HG02938 (cell line): Measurements from ENCODE around the gene SYNE2.
"Not testable (repeated sequence)": the region's sequence is repeated elsewhere in the genome, so short reads cannot be mapped to it uniquely, and the experiment has no call there.

Source experiments
- ATAC-seq: cut with Tn5 transposase; IDR thresholded peaks from one replicate; pipeline ENCODE4 v1.9.1; 2021; ENCODE audit warnings: mild to moderate bottlenecking, moderate library complexity; ENCODE audit not compliant: unreplicated experiment

Gene SYNE2

GRCh38 chr14:64118403-64118742 lies 265.6 kb downstream of the SYNE2 start:
- ATAC-seq: not testable (repeated sequence)

GRCh38 chr14:64118892-64119291 lies 266.1 kb downstream of the SYNE2 start:
- ATAC-seq: no peak

DNA sequence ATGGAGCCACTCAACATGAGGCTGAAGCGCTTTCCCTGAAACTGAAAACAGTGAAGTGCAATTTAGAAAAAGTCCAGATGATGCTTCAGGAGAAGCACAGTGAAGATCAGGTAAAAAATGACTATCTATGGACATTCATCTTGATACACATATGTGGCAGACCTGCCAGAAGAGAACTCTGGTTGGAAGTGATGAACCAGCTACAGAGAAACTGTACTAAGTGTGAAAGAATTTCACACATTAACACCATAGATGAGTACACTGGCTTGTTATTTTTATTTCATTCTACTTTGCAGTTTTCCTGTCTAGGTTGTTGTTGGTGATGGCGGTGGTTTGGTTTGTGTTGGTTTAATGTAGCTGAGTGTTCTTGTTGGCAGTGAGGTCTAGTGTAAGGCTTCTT lies 266.7 kb downstream of the SYNE2 start:
- no peak for ATAC-seq

- no peak for ATAC-seq
Observed at GRCh38 chr14:64119980-64120379, 267.2 kb downstream of the SYNE2 start.

GRCh38 chr14:64123241-64123822 lies 270.5 kb downstream of the SYNE2 start:
- no peak for ATAC-seq

DNA sequence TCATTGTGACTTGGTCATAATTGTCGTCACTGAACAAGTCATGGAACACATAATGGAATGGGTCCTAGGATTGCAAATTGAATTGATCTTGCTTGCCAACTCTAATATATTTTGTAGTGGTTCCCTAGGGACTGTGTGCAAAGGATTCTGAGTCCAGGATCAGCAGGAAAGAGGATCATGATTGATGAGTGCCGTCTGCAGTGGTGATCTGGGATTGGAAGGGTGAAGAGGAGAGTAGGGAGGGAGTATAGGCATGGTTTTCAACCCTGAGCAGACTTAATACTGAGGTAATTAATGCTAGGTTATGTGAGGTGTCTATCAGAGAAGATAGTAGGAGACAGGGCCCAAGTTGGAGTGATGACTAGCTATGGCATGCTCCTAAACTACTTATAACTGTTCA lies 272.5 kb downstream of the SYNE2 start:
- no peak for ATAC-seq

GRCh38 chr14:64126548-64126947 lies 273.7 kb downstream of the SYNE2 start:
- no peak for ATAC-seq

DNA sequence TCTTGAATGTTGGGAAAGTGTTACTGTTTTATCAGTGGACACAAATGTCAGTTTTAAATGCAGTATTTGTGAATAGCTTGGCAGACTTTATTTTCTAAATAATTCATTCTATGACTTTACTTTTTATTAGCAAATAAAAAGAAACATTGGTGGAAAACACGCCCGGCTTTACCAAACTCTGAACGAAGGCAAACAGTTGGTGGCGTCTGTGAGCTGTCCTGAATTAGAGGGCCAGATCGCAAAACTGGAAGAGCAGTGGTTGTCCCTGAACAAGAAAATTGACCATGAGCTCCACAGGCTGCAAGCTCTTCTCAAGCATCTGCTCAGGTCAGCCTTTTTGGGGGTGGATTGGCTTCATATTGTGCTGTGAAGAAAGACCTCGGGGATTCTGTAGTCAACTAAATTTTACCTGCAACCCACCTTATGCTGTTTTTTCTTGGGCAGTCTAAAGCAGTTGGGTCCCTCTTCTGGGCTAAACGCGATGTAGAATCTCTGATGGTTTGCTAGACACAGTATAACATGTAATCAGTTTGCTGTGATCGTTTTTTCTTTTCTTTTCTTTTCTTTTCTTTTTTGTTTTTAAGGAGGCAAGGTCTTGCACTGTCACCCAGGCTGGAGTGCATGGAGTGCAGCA lies 285.0 kb downstream of the SYNE2 start:
- no peak for ATAC-seq

DNA sequence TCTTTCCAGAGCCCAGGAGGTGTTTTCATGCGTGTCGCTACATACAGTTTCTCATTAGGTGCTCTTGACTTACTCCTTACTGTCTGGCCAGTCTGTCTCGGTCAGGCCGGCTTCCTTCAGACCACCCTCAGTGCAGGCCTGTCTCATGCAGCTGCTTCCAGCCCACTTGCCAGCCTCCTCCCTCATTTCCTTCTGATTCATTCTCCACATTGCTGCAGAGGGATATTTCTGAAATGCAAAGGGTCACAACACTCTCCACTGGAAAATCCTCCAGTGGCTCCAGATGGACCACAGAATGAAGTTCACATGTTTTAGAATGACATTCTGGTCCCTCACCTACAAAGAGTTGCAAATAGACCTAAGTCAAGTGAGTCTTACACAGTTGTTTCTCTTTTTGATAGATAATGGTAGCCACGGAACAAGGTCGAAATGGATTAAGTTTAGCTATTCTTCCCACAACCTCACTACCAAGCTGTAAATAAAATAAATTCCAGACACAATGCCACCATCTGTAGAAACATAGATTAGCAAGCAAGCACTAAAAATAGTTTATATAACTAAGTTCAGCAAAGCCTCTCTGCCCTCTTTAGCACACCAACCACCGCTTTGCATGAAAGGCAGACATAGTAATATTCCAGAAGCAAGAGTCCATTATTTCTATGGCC lies 294.5 kb downstream of the SYNE2 start:
- no peak for ATAC-seq

DNA sequence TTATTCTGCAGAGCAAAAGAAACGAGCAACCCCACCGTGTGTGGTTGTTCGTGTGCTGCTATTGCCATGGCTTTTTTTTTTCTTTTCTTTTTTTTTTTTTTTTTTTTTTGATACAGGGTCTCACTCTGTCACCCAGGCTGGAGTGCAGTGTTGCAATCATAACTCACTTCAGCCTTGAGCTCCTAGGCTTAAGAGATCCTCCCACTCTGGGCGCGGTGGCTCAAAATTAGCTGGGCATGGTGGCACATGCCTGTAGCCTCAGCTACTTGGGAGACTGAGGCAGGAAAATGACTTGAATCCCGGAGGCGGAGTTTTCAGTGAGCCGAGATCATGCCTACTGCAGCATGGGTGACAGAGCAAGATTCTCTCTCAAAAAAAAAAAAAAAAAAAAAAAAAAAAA lies 297.1 kb downstream of the SYNE2 start:
- no peak for ATAC-seq

DNA sequence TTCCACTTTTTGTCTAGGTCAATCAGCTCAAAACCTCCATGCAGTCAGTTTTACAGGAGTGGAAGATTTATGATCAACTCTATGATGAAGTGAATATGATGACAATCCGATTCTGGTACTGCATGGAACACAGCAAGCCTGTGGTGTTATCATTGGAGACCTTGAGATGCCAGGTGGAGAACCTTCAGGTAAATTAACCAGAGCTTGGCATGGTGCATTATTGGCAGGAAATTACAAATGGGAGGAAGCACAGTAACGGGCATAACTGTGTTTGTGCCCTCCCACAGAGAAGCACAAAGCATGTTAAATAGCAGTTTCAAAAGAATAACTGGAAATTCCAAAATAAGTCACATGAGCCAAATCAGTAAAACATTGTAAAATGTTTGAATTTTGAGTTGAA lies 305.8 kb downstream of the SYNE2 start:
- no peak for ATAC-seq

DNA sequence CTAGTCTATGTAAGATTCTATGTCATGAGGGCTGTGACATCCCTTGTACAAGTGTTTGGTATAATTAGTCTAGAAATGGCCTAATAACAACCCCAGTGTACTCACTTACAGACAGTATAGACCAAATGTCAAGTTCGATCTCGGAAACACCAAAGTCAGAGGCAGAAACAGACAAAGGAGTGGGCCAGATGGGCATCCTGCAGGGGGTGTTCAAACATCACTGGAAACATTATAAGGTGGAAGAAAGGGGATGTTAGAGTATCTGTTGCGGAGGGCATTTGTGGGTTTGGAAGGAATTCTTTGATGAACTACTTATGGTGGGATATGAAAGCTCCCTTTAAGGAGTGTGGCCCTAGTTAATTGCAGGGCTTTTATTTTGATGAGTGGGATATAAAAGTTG lies 306.8 kb downstream of the SYNE2 start:
- no peak for ATAC-seq

- no peak for ATAC-seq
Observed at GRCh38 chr14:64170181-64170580, 317.4 kb downstream of the SYNE2 start.

DNA sequence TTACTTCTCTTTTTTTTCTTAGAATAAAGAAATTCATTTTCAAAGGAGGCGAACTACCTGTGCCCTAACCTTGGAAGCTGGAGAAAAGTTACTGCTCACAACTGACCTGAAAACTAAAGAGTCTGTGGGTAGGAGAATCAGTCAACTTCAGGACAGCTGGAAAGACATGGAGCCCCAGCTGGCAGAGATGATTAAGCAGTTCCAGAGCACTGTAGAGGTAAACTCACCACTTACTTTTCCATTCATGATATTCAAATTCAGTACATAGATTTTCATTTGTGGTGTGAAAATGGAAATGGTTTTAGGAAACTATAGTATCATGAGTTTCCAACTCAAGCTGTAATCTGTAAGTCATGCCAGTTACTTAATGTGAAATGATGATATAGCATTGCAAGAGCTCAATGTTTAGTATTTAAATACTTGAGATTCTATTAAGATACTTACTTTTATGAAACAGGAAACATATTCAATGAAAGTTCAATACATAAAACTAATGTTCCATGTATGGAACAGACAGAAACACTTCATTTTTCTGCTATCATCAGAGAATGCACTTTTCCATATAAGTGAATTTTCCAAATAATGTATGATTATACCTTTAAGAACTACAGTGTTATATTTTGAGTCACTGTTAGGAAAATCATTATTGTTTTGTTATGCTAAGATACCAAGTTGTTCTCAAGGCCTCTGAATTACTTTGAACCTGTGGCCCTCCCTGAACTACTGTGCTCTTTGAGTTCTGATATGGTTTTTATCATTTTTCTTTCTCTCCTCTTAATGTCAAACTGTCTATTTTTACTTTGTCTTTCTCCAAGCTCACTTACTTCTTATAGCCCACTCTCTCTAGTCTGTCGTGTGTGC lies 322.3 kb downstream of the SYNE2 start:
- no peak for ATAC-seq

DNA sequence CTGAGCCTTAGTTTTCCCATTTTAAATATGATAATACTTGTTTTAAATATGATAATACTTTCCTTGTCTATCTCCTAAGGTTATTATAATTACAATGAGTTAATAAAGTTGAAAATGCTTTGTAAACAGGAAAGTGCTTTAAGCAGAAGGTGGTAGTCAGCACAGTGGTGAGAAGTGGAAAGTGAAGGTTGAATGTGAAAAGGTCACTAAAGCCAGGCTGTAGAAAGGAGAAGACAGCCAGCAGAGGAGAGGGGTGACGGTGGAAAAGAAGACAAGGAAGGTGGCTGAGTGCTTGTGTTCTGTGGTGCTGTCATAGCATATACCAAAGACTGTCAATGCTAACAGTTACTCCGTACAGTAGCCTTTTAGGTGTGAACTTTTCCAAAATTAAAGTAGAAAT lies 323.5 kb downstream of the SYNE2 start:
- no peak for ATAC-seq

GRCh38 chr14:64178814-64179213 lies 326.0 kb downstream of the SYNE2 start:
- ATAC-seq: no peak

GRCh38 chr14:64182908-64183307 lies 330.1 kb downstream of the SYNE2 start:
- ATAC-seq: not testable (repeated sequence)

DNA sequence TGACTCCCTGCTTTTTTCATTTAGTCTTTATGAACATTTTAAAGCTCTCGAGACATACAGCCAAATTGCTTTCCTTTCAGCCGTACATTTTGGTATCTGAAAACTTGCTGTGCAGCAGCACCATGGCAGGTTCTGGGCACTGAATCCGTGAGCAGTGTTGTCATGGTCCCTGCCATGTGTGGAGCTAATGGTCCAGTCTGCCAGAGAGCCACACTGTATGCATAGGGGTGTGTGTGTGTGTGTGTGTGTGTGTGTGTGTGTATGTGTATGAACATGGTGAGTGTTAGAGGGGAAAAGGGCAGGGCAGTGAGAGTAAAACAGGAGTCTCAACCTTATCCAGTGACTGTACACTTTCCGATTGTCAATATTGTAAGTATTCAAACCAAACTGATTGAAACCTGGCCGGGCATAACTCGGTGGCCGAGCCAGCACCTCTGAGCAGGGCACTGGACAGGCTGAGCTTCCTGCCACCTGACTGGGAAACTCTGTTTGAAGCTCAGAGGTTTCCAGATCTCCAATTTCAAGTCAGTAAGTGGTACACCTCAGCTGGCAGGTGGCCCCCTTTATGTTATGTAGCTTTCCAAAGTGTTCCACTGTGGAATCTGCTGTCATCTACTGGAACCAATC lies 331.4 kb downstream of the SYNE2 start:
- ATAC-seq: no peak

- ATAC-seq: no peak
Observed at GRCh38 chr14:64185184-64185583, 332.4 kb downstream of the SYNE2 start.

DNA sequence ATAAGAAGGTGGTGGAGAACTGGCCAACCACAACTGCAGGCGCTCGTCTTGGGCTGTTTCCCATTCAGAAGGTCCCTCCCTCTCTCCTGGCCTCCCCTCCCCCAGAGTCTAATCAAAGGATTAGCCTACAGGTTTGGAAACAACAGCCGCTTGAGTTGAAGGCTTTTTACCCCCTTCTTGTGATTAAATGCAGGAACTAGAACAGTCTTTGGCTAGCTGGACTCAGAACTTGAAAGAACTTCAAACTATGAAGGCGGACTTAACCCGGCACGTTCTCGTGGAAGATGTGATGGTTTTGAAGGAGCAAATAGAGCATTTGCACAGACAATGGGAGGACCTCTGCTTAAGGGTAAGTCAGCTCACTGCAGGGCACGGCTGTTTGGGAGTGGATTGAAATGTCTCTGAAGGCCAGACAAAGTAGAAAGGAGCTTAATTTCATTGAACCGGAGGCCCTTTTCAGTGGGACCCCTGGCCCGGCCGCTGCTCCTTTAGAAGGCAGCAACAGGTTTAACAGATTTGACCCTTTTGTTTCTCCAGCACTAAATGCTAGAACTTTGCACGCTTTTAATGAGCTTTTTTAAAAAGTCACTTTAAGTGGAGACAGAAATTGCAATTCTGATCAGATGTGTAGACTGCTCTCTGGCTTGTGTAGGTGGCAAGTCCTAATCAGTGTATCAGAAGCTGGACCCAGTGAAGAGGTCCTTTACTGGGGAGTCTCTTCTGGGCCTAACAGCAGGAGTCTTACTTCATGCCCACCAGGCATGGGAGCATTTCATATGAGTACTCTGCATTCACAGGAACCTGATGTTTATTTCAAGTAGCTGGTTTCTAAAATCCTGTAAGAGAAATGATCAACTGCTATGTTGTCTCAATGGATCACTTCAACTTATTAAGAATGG lies 333.7 kb downstream of the SYNE2 start:
- ATAC-seq: no peak
